K562 treated with DMSO at 1 percent for 48 hours (cell line): ENCODE measurements around the gene BOD1L2. TPM values are rescaled to one million over a fixed set of nuclear protein-coding genes. Genes with fewer than 3 reads are reported as not detected.

Source experiments
- total RNA-seq: library from RNA; unstranded; fragments of 300-600 nt; gene quantifications from 2 replicates; pipeline ENCODE4 v1.2.3, GENCODE V29; 2022; ENCODE audit warnings: low replicate concordance; ENCODE audit errors: extremely low read depth

The BOD1L2 gene
- not detected in 2 replicates for total RNA-seq

DNA sequence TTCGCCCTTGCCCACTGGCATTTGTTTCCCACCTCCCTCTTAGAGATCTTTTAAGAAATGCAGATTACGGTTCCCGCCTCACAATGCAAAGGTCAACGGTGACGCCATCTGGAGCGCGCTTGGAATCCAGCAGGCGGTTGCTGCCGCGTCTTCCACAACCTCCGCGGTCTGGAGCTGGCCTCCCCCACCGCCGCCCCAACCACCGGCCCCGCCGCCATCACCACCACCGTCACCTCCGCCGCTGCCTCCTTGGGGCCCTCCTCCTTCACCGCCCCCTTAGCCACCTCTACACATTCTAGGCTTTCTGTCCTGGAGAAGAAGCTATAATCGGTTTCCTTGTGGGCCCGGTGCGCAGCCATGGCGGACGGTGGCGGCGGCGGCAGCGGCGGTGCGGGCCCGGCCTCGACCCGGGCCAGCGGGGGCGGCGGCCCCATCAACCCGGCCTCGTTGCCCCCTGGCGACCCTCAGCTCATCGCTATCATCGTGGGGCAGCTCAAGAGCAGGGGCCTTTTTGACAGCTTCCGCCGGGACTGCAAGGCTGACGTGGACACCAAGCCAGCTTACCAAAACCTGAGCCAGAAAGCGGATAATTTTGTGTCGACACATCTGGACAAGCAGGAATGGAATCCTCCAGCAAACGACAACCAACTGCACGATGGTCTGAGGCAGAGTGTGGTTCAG is at the start of gene BOD1L2:
Gene BOD1L2 (plus strand): TSS at position 132 of the 681 bp plus-strand sequence. CDS start 226 bp downstream, at position 358.

Other genes starting within 250 kb of the BOD1L2 start
- gene ST8SIA3, start 205.5 kb downstream of the BOD1L2 start, total RNA-seq: not detected in 2 replicates